Limb (tissue), 2 donors: ENCODE results near the gene FOXD1.
"Not testable (repeated sequence)": the region's sequence is repeated elsewhere in the genome, so short reads cannot be mapped to it uniquely, and the experiment has no call there.

Experiments used
- DNase-seq, 2 donors: peaks; one replicate each; pipeline ENCODE4 v3.0.0-alpha.2; 2016; ENCODE audit errors: extremely low spot score in 2 of 2

Gene FOXD1

GRCh38 chr5:73417303-73418034 lies 31.1 kb downstream of the FOXD1 start:
- peak in 1 of 2 donors; percentile 51 for DNase-seq

GRCh38 chr5:73415617-73416016 lies 33.0 kb downstream of the FOXD1 start:
- DNase-seq = no peak

GRCh38 chr5:73415171-73415570 lies 33.4 kb downstream of the FOXD1 start:
- no peak for DNase-seq

- DNase-seq = no peak
These were observed 36.0 kb downstream of the FOXD1 start for GRCh38 chr5:73412597-73412988.

- DNase-seq = no peak
These were observed 36.5 kb downstream of the FOXD1 start for GRCh38 chr5:73411936-73412596.

- DNase-seq = not testable (repeated sequence)
These were observed 38.6 kb downstream of the FOXD1 start for GRCh38 chr5:73409927-73410326.

GRCh38 chr5:73405691-73406090 lies 42.9 kb downstream of the FOXD1 start:
- no peak for DNase-seq

GRCh38 chr5:73399775-73400174 lies 48.8 kb downstream of the FOXD1 start:
- no peak for DNase-seq
